Endometrial microvascular endothelial cells (primary cell): Measurements from ENCODE around the gene METTL4. TPM values are rescaled to one million over a fixed set of nuclear protein-coding genes. Genes with fewer than 3 reads are reported as not detected.

Source experiments
- in situ Hi-C: cut with HindIII; loops from 2 replicates; pipeline ENCODE4 v1.10.0; 2017; ENCODE audit warnings: low sequenced_read_pairs, low pct_unique_long_range_greater_than_20kb; ENCODE audit errors: inconsistent ontology term
- total RNA-seq: library from RNA; depleted of rRNA; stranded (reverse); fragments of >200 nt; gene quantifications from one replicate; pipeline ENCODE4 v1.2.3, GENCODE V29; 2015; ENCODE audit errors: inconsistent ontology term

Gene METTL4
- total RNA-seq, result 8.5 TPM

- in situ Hi-C loops, result no loop called here
Measured at GRCh38 chr18:2571200-2572170, at the start of gene METTL4, which contains the start of gene NDC80. Gene METTL4 (minus strand): TSS chr18:2571505. CDS start chr18:2567216, 4,289 bp downstream. Gene NDC80 (plus strand): TSS chr18:2571557. CDS start chr18:2572986, 1,429 bp downstream.

- in situ Hi-C loops, result no loop called here
Measured at GRCh38 chr18:2618009-2618408, 46.7 kb upstream of the METTL4 start.

GRCh38 chr18:2617401-2617998 is 46.2 kb upstream of the METTL4 start:
- in situ Hi-C loops, result no loop called here

- in situ Hi-C loops, result no loop called here
Measured at GRCh38 chr18:2612996-2613395, 41.7 kb upstream of the METTL4 start.

GRCh38 chr18:2610549-2610948 is 39.2 kb upstream of the METTL4 start:
- in situ Hi-C loops, result no loop called here

- in situ Hi-C loops, result no loop called here
Measured at GRCh38 chr18:2609604-2610003, 38.3 kb upstream of the METTL4 start.

GRCh38 chr18:2606335-2606734 is 35.0 kb upstream of the METTL4 start:
- in situ Hi-C loops, result no loop called here

- in situ Hi-C loops, result no loop called here
Measured at GRCh38 chr18:2602844-2603243, 31.5 kb upstream of the METTL4 start.

- in situ Hi-C loops, result no loop called here
Measured at GRCh38 chr18:2597639-2598038, 26.3 kb upstream of the METTL4 start.

- in situ Hi-C loops, result no loop called here
Measured at GRCh38 chr18:2590303-2590702, 19.0 kb upstream of the METTL4 start.

- in situ Hi-C loops, result no loop called here
Measured at GRCh38 chr18:2589345-2590068, 18.2 kb upstream of the METTL4 start.

GRCh38 chr18:2588666-2589344 is 17.5 kb upstream of the METTL4 start:
- in situ Hi-C loops, result no loop called here

- in situ Hi-C loops, result no loop called here
Measured at GRCh38 chr18:2587788-2588187, 16.5 kb upstream of the METTL4 start.

- in situ Hi-C loops, result no loop called here
Measured at GRCh38 chr18:2573408-2573807, 2.1 kb upstream of the METTL4 start.

GRCh38 chr18:2572892-2573291 is 1.6 kb upstream of the METTL4 start:
- in situ Hi-C loops, result no loop called here

- in situ Hi-C loops, result no loop called here
Measured at GRCh38 chr18:2572171-2572569, 865 bp upstream of the METTL4 start.

- in situ Hi-C loops, result no loop called here
Measured at GRCh38 chr18:2570772-2571199, 519 bp downstream of the METTL4 start.

- in situ Hi-C loops, result no loop called here
Measured at GRCh38 chr18:2569338-2570207, 1.7 kb downstream of the METTL4 start.
